Hepatic stellate cell (primary cell): Measurements from ENCODE around the gene FGF6.
A peak's percentile ranks its signal among the peaks of the same experiment; 100 is the strongest.
"Not testable (repeated sequence)": the region's sequence is repeated elsewhere in the genome, so short reads cannot be mapped to it uniquely, and the experiment has no call there.

Experiments
- DNase-seq: peaks from one replicate; pipeline ENCODE4 v3.0.0; 2011; ENCODE audit warnings: low spot score

The FGF6 gene

GRCh38 chr12:4445156-4446101, at the start of gene FGF6:
Gene FGF6, minus strand, starts transcription at chr12:4445815. Its CDS starts 245 bp downstream, at chr12:4445570.
- peak; percentile 3 for DNase-seq

- DNase-seq = no peak
These were observed 45.4 kb upstream of the FGF6 start for GRCh38 chr12:4490973-4491372.

GRCh38 chr12:4489556-4489955, 43.9 kb upstream of the FGF6 start:
- no peak for DNase-seq

- no peak for DNase-seq
These were observed 41.4 kb upstream of the FGF6 start for GRCh38 chr12:4486980-4487379.

- no peak for DNase-seq
These were observed 40.6 kb upstream of the FGF6 start for GRCh38 chr12:4486049-4486699.

- DNase-seq = no peak
These were observed 38.5 kb upstream of the FGF6 start for GRCh38 chr12:4483885-4484823.

- no peak for DNase-seq
These were observed 37.3 kb upstream of the FGF6 start for GRCh38 chr12:4482936-4483335.

- no peak for DNase-seq
These were observed 33.3 kb upstream of the FGF6 start for GRCh38 chr12:4478933-4479332.

GRCh38 chr12:4477129-4477528, 31.5 kb upstream of the FGF6 start:
- DNase-seq = no peak

GRCh38 chr12:4472046-4472445, 26.4 kb upstream of the FGF6 start:
- no peak for DNase-seq

GRCh38 chr12:4471256-4471655, 25.6 kb upstream of the FGF6 start:
- no peak for DNase-seq

- DNase-seq = no peak
These were observed 23.4 kb upstream of the FGF6 start for GRCh38 chr12:4468994-4469393.

GRCh38 chr12:4460761-4461160, 15.1 kb upstream of the FGF6 start:
- no peak for DNase-seq

- not testable (repeated sequence) for DNase-seq
These were observed 10.2 kb upstream of the FGF6 start for GRCh38 chr12:4455849-4456248.

- no peak for DNase-seq
These were observed 8.8 kb upstream of the FGF6 start for GRCh38 chr12:4454315-4454860.

- DNase-seq = no peak
These were observed 6.1 kb upstream of the FGF6 start for GRCh38 chr12:4451694-4452093.

GRCh38 chr12:4450551-4451112, 5.0 kb upstream of the FGF6 start:
- no peak for DNase-seq

GRCh38 chr12:4449851-4450221, 4.2 kb upstream of the FGF6 start:
- no peak for DNase-seq

GRCh38 chr12:4448943-4449850, 3.6 kb upstream of the FGF6 start:
- DNase-seq = no peak

- DNase-seq = no peak
These were observed 2.8 kb upstream of the FGF6 start for GRCh38 chr12:4448371-4448940.
